ENCODE measurements around the gene APOL6.

Gene APOL6

DNA sequence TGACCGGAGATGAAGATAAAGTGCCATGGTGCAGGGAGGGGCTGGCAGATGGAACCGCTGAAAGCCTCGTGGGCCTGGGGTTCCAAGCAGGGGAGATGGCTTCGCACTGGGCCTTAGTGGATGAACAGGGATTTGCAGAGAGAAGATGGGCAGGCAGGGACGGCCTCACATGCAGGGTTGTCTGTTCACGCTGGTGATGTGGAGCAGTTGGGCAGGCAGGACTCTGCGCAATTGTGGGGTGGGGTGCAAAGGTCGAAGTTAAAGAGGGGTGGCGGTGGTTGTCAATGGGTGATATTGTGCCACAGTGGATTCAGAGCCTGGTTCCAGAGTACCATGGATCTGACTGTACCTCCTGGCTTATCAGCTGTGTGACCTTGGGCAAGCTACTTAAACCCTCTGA is 39.0 kb upstream of the APOL6 start:
- Histone ChIP-seq H3K4me1 (ENCODE audit: control insufficient read depth, insufficient read depth, low read length) (peaks cover 6% of the 10 kb centered on the region), H3K36me3 (ENCODE audit: control insufficient read depth, insufficient read depth, low read length, severe bottlenecking) (no peaks in the 10 kb centered on the region), H3K4me3 (ENCODE audit: low read length) (no peak overlapping the region), H3K9ac (ENCODE audit: low read length) (no peak overlapping the region), H3K9me3 (ENCODE audit: control insufficient read depth, low read length) (no peaks in the 10 kb centered on the region), H3K27me3 (replicated peaks; ENCODE audit: control insufficient read depth, insufficient read depth, low read length) (peaks cover 12% of the 10 kb centered on the region)
- no peak for DNase-seq (ENCODE audit: low read depth)

DNA sequence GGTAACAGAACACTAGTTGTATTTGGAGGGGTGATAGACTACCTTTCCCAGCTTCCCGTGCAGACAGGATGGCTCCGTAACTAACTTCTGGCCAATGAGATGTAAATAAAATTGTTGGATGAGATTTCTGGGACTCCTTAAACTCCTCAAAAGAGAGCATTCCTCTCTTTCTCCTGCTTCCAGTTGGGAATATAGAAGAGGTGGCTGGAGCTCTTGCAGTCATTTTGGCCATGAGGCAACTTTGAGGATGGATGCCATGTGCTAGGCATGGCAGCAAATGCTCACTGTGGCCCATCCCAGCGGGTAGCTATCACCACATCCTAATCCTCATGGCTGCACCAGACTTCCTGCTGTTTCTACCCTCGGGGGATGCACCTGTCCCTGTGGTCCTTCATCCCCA is 38.5 kb upstream of the APOL6 start:
- H3K36me3 ChIP-seq (ENCODE audit: control insufficient read depth, insufficient read depth, low read length, severe bottlenecking): no peaks in the 10 kb centered on the region
- no peak for DNase-seq (ENCODE audit: low read depth)
- H3K27me3 ChIP-seq (replicated peaks; ENCODE audit: control insufficient read depth, insufficient read depth, low read length): peaks cover 12% of the 10 kb centered on the region
- H3K4me3 ChIP-seq (ENCODE audit: low read length): no peak overlapping the region
- no peaks in the 10 kb centered on the region for H3K9me3 ChIP-seq (ENCODE audit: control insufficient read depth, low read length)
- peaks cover 1% of the 10 kb centered on the region for H3K4me1 ChIP-seq (ENCODE audit: control insufficient read depth, insufficient read depth, low read length)
- H3K9ac ChIP-seq (ENCODE audit: low read length): no peak overlapping the region

DNA sequence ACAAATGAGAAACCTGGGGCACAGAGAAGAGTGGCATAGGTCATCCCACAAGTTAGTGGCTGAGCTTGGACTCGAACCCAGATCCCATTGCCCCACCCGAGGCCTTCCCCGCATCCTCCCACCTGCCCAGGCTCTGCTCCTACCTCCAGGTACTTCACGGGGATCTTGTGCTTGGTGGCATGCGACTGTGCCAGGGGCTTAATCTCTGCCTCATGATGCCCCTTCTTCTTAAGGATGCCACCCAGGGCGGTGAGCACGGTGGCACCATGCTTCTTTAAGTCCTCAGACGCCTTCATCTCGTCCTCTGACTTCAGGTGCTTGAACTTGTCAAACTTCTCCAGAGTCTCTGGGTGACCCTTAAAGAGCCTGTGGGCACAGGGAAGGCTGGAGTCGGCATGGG is 37.5 kb upstream of the APOL6 start:
- Histone ChIP-seq H3K9me3 (ENCODE audit: control insufficient read depth, low read length) (no peaks in the 10 kb centered on the region), H3K4me1 (ENCODE audit: control insufficient read depth, insufficient read depth, low read length) (peaks cover 7% of the 10 kb centered on the region), H3K9ac (ENCODE audit: low read length) (no peak overlapping the region), H3K36me3 (ENCODE audit: control insufficient read depth, insufficient read depth, low read length, severe bottlenecking) (no peaks in the 10 kb centered on the region), H3K4me3 (ENCODE audit: low read length) (no peak overlapping the region), H3K27me3 (replicated peaks; ENCODE audit: control insufficient read depth, insufficient read depth, low read length) (peaks cover 12% of the 10 kb centered on the region)
- DNase-seq (ENCODE audit: low read depth): no peak

DNA sequence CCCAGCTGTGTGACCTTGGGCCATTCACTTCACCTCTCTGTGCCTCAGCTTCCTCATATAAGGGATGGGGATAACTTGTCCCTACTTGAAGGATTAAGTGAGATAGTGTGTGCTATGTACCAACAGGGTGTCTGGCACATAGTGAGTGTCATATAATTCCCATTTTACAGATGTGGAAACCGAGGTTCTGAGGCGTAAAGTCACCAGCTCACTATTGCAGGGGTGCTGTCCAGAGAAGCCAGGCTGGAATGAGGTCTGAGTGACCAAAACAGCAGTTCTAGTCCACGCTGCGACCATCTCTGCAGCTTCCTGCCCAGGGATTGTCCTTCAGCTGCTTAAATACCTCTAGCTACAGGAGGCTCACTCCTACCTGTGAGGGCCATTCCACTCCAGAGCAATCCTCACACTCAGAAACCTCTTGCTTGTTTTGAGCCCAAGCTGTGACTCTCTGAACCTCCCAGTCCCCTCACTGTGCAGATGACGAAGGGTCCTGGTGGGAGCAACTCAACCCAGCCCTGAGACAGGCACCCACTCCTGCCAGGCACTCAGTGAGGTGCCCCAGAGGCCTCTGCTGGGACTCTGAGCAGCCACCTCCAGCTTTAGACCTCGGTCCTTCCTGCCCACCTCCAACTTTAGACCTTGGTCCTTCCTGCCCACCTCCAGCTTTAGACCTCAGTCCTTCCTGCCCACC is 36.9 kb upstream of the APOL6 start:
- no peak for DNase-seq (ENCODE audit: low read depth)
- no peak overlapping the region for H3K4me3 ChIP-seq (ENCODE audit: low read length)
- no peaks in the 10 kb centered on the region for H3K9me3 ChIP-seq (ENCODE audit: control insufficient read depth, low read length)

DNA sequence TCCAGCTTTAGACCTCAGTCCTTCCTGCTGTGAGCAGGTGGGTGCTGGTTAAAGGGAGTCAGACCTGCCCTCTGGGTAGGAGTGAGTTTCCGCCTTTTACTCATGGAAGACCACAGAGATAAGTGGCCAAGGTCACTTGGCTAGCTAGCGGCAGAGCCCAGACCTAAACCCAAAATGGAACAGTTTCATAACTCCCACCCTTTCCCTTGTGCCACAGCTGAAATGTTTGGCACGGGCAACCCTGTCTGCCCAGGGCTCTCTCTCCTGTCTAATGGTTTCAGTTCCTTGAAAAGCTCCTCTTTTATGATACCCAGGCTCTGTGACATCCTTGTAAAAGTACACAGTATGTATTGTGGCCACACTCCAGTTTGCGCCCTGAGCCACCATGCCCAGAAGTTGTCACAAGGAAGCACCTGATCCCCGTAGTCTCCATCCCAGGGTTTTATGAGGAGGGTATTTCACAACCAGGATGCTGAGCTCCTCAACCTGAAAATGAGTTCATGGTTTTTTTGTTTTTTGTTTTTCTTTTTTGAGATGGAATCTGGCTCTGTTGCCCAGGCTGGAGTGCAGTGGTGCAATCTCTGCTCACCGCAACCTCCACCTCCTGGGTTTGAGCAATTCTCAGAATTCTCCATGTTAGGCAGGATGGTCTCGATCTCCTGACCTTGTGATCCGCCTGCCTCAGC is 36.2 kb upstream of the APOL6 start:
- Histone ChIP-seq H3K9ac (ENCODE audit: low read length) (no peak overlapping the region), H3K27me3 (replicated peaks; ENCODE audit: control insufficient read depth, insufficient read depth, low read length) (peaks cover 12% of the 10 kb centered on the region), H3K36me3 (ENCODE audit: control insufficient read depth, insufficient read depth, low read length, severe bottlenecking) (no peaks in the 10 kb centered on the region), H3K4me1 (ENCODE audit: control insufficient read depth, insufficient read depth, low read length) (peaks cover 7% of the 10 kb centered on the region), H3K4me3 (ENCODE audit: low read length) (no peak overlapping the region), H3K9me3 (ENCODE audit: control insufficient read depth, low read length) (no peaks in the 10 kb centered on the region)
- no peak for DNase-seq (ENCODE audit: low read depth)

More for the DNA sequence above, 36.9 kb upstream of the APOL6 start:
- H3K4me1 ChIP-seq (ENCODE audit: control insufficient read depth, insufficient read depth, low read length): peaks cover 7% of the 10 kb centered on the region
- no peak overlapping the region for H3K9ac ChIP-seq (ENCODE audit: low read length)
- H3K27me3 ChIP-seq (replicated peaks; ENCODE audit: control insufficient read depth, insufficient read depth, low read length): peaks cover 12% of the 10 kb centered on the region
- H3K36me3 ChIP-seq (ENCODE audit: control insufficient read depth, insufficient read depth, low read length, severe bottlenecking): no peaks in the 10 kb centered on the region

DNA sequence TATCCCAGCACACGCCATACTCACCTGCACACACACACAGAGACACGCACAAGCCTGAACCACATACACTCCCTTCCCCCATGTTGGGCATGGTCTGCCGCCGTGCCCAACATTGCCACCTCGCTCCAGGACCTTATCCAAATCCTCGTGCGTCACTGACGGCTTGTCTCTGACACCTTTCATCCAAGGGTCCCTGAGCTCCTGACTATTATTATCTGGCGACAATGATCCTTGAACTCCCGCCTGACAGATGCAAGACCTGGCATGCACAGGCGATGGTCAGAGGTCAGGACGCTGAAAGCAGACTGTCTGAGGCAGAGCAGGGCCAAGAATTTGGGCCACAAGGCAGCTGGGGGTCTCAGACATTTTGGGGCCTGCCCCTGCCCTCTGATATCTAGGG is 35.3 kb upstream of the APOL6 start:
- Histone ChIP-seq H3K27me3 (replicated peaks; ENCODE audit: control insufficient read depth, insufficient read depth, low read length) (peaks cover 12% of the 10 kb centered on the region), H3K4me3 (ENCODE audit: low read length) (no peak overlapping the region), H3K9ac (ENCODE audit: low read length) (no peak overlapping the region), H3K4me1 (ENCODE audit: control insufficient read depth, insufficient read depth, low read length) (peaks cover 7% of the 10 kb centered on the region), H3K9me3 (ENCODE audit: control insufficient read depth, low read length) (no peaks in the 10 kb centered on the region), H3K36me3 (ENCODE audit: control insufficient read depth, insufficient read depth, low read length, severe bottlenecking) (no peaks in the 10 kb centered on the region)
- no peak for DNase-seq (ENCODE audit: low read depth)

DNA sequence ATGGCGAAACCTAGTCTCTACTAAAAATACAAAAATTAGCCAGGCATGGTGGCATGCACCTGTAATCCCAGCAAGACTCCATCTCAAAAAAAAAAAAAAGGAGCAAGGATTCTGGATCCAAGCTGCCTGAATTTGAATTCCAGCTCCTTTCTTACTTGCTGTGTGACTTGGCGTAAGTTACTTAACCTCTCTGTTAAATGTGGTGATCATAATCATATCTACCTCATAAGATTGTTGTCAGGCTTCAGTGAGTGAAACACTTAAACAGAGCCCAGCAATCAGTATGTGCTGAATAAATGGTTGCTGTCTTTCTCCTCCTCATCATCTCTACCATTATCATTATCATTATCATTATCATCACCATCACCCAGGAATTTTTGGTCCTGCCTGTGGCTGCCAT is 33.8 kb upstream of the APOL6 start:
- peaks cover 7% of the 10 kb centered on the region for H3K4me1 ChIP-seq (ENCODE audit: control insufficient read depth, insufficient read depth, low read length)
- no peak overlapping the region for H3K4me3 ChIP-seq (ENCODE audit: low read length)
- no peak overlapping the region for H3K9ac ChIP-seq (ENCODE audit: low read length)
- H3K36me3 ChIP-seq (ENCODE audit: control insufficient read depth, insufficient read depth, low read length, severe bottlenecking): no peaks in the 10 kb centered on the region
- no peak for DNase-seq (ENCODE audit: low read depth)
- H3K27me3 ChIP-seq (replicated peaks; ENCODE audit: control insufficient read depth, insufficient read depth, low read length): peaks cover 12% of the 10 kb centered on the region
- H3K9me3 ChIP-seq (ENCODE audit: control insufficient read depth, low read length): no peaks in the 10 kb centered on the region

DNA sequence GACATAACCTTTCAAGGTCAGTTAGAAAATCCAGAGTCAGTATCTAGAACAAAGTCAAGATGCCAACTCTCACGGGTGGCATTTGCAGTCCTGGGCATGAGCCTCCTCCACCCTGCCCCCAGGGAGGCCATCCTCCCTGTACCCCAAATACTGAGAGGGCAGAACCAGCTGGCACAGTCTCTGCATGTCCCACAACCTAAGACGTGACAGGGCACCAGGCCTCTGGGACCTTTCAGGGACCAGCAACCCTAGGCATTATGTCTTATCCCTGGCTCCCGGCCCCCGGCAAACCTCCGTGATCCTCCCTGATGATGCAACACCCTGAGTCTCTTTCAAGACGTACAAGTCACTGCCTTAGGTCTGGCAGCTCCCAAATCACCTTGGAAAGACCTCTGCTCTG is 33.1 kb upstream of the APOL6 start:
- no peak for DNase-seq (ENCODE audit: low read depth)
- Histone ChIP-seq H3K9me3 (ENCODE audit: control insufficient read depth, low read length) (no peaks in the 10 kb centered on the region), H3K9ac (ENCODE audit: low read length) (no peak overlapping the region), H3K36me3 (ENCODE audit: control insufficient read depth, insufficient read depth, low read length, severe bottlenecking) (no peaks in the 10 kb centered on the region), H3K4me1 (ENCODE audit: control insufficient read depth, insufficient read depth, low read length) (peaks cover 7% of the 10 kb centered on the region), H3K4me3 (ENCODE audit: low read length) (no peak overlapping the region), H3K27me3 (replicated peaks; ENCODE audit: control insufficient read depth, insufficient read depth, low read length) (peaks cover 12% of the 10 kb centered on the region)

DNA sequence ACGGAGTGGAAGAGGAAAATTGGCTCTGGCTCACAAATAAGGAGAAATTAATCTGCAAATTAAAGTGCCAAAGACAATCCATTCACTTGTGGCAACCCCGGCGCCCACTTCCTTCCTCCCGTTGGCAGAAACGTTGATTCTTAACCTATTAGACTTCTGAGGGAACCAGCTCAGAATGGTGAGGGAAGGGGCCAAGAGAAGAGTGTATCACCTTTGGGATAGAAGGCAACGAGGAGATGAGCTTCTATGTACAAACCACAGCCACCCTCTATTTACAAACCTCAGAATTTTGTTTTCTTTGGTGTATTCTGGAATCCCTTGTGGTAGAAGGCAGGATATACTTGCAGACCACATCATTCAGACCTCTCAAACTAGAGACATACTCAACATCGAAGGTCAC is 32.2 kb upstream of the APOL6 start:
- Histone ChIP-seq H3K4me3 (ENCODE audit: low read length) (no peak overlapping the region), H3K9me3 (ENCODE audit: control insufficient read depth, low read length) (no peaks in the 10 kb centered on the region), H3K36me3 (ENCODE audit: control insufficient read depth, insufficient read depth, low read length, severe bottlenecking) (no peaks in the 10 kb centered on the region), H3K4me1 (ENCODE audit: control insufficient read depth, insufficient read depth, low read length) (peaks cover 7% of the 10 kb centered on the region), H3K9ac (ENCODE audit: low read length) (no peak overlapping the region), H3K27me3 (replicated peaks; ENCODE audit: control insufficient read depth, insufficient read depth, low read length) (peaks cover 5% of the 10 kb centered on the region)
- no peak for DNase-seq (ENCODE audit: low read depth)

DNA sequence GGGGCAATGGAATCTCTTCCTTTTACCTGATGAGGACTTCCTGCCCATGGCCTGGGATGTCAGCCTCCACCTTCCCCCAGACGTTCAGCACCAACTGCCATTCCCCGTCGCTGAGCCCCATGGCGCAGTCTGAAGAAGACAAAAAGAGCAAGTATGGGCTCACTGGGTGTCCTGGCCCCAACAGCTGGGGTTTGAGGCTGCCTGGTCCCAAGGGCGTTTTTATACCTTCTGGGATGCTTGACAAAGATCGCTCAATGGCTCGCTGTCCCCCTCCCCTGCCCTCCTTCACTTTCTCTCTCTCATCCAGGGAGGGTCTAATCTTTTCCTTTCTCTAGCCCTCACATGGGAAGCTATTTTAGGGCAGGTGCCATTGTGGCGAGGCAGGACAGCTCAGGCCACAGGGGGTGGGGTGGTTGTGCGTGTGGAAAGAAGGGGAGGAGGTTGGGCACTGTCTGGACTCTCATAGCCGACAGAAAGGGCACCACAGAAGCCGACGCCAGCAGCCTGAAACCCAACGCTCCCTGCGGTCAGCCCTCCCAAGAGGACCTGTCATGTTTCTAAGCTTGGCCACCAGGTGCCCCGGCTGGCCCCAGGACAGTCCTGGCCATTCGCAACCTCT is 31.0 kb upstream of the APOL6 start, which contains the start of gene MB:
TSS of gene MB (minus strand) at position 193 of the 619 bp plus-strand sequence. CDS start at position 121, 72 bp downstream.
- no peaks in the 10 kb centered on the region for H3K36me3 ChIP-seq (ENCODE audit: control insufficient read depth, insufficient read depth, low read length, severe bottlenecking)
- no peaks in the 10 kb centered on the region for H3K9me3 ChIP-seq (ENCODE audit: control insufficient read depth, low read length)
- H3K9ac ChIP-seq (ENCODE audit: low read length): no peak within 1 kb of the TSS
- no peak within 1 kb of the TSS for H3K4me3 ChIP-seq (ENCODE audit: low read length)
- no peaks in the 10 kb centered on the region for H3K27me3 ChIP-seq (replicated peaks; ENCODE audit: control insufficient read depth, insufficient read depth, low read length)
- no peak for DNase-seq (ENCODE audit: low read depth)
- peaks cover 17% of the 10 kb centered on the region for H3K4me1 ChIP-seq (ENCODE audit: control insufficient read depth, insufficient read depth, low read length)

DNA sequence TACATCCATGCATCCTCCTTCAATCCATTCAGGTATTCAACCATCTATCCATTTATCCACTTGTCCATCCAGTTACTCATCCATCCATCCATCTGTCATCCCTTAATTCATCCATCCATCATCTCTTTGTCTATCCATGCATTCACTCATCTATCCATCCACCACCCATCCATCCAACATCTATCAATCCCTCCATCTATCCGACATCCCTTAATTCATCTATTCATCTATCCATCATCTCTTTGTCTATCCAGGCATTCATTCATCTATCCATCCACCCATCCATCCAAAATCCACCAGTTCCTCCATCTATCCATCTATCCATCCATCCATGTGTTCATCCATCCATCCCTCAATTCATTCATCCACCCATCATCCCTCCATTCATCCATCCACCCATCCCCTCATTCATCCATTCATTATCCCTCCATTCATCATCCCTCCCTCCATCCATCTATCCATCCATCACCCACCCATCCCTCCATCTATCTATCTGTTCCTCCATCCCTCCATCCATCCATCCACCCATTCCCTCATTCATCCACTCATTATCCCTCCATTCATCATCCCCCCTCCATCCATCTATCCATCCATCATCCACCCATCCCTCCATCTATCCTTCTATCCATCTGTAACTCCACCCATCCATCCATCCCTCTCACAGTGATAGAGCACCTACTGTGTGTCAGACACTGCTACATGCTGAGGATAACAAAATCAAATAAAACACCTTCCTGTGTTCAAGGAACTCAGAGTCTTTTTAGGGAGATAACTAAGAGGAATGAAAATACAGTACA is 29.6 kb upstream of the APOL6 start:
- Histone ChIP-seq H3K27me3 (replicated peaks; ENCODE audit: control insufficient read depth, insufficient read depth, low read length) (no peaks in the 10 kb centered on the region), H3K9ac (ENCODE audit: low read length) (no peak overlapping the region), H3K36me3 (ENCODE audit: control insufficient read depth, insufficient read depth, low read length, severe bottlenecking) (no peaks in the 10 kb centered on the region), H3K4me3 (ENCODE audit: low read length) (no peak overlapping the region), H3K9me3 (ENCODE audit: control insufficient read depth, low read length) (no peaks in the 10 kb centered on the region), H3K4me1 (ENCODE audit: control insufficient read depth, insufficient read depth, low read length) (peaks cover 27% of the 10 kb centered on the region)
- DNase-seq (ENCODE audit: low read depth): no peak
